CD14-positive monocyte (primary cell): ENCODE results near the gene MSANTD1. TPM values are rescaled to one million over a fixed set of nuclear protein-coding genes. Genes with fewer than 3 reads are reported as not detected.

Experiments used
- DNase-seq, 3 donors: peaks; one replicate each; pipeline ENCODE4 v3.0.0-alpha.2; 2011 to 2022
- H2AFZ ChIP-seq: 2 replicates; pipeline ENCODE4 v1.6.0; 2012; ENCODE audit warnings: mild to moderate bottlenecking, low read depth, low read length, inconsistent platforms; ENCODE audit not compliant: insufficient read depth, poor library complexity, severe bottlenecking
- H3K27ac ChIP-seq, 2 donors: 1 replicate in 1 of 2; 2 replicates in 1 of 2; pipeline ENCODE4 v1.5.1; 2012 to 2013; ENCODE audit warnings: low read length in 2 of 2, control low read depth in 1 of 2, inconsistent platforms in 1 of 2, low read depth in 1 of 2, mild to moderate bottlenecking in 1 of 2
- H3K27me3 ChIP-seq, 2 donors: one replicate each; pipeline versions ENCODE4 v1.6.0 to v1.6.1; 2011 to 2013; ENCODE audit warnings: low read length in 2 of 2; ENCODE audit not compliant: control insufficient read depth in 2 of 2, insufficient read depth in 2 of 2
- H3K36me3 ChIP-seq, 2 donors: replicated peaks in 1 of 2; 1 replicate in 1 of 2; 2 replicates in 1 of 2; pipeline versions ENCODE4 v1.5.1 to v1.6.1; 2012 to 2013; ENCODE audit warnings: low read length in 2 of 2, control low read depth in 1 of 2, inconsistent platforms in 1 of 2, mild to moderate bottlenecking in 1 of 2; ENCODE audit not compliant: insufficient read depth in 2 of 2, control insufficient read depth in 1 of 2
- H3K4me1 ChIP-seq, 2 donors: 1 replicate in 1 of 2; 2 replicates in 1 of 2; pipeline versions ENCODE4 v1.5.1 to v1.6.1; 2012 to 2013; ENCODE audit warnings: low read length in 2 of 2, control low read depth in 1 of 2, inconsistent platforms in 1 of 2, mild to moderate bottlenecking in 1 of 2, moderate library complexity in 1 of 2; ENCODE audit not compliant: insufficient read depth in 2 of 2, control insufficient read depth in 1 of 2
- H3K4me2 ChIP-seq: replicated peaks from 2 replicates; pipeline ENCODE3; 2012; ENCODE audit warnings: low read length, moderate library complexity, mild to moderate bottlenecking; ENCODE audit not compliant: poor library complexity, severe bottlenecking; ENCODE audit errors: extremely low read depth
- H3K4me3 ChIP-seq, 3 experiments: fragments of 200-600 bp in 1 of 3; sonication (generic) in 1 of 3; replicated peaks in 1 of 3; 1 replicate in 2 of 3; 2 replicates in 1 of 3; pipeline ENCODE4 v1.5.1; 2011 to 2013; ENCODE audit warnings: low read length in 3 of 3, mild to moderate bottlenecking in 3 of 3, control low read depth in 2 of 3, low read depth in 2 of 3, inconsistent platforms in 1 of 3, moderate library complexity in 1 of 3
- H3K79me2 ChIP-seq: 2 replicates; pipeline ENCODE4 v1.6.0; 2012; ENCODE audit warnings: mild to moderate bottlenecking, control low read depth, inconsistent platforms, low read length, moderate library complexity; ENCODE audit not compliant: insufficient read depth
- H3K9ac ChIP-seq: 2 replicates; pipeline ENCODE4 v1.6.0; 2017; ENCODE audit warnings: low read length, mild to moderate bottlenecking; ENCODE audit not compliant: insufficient read depth, poor library complexity, severe bottlenecking
- H3K9me3 ChIP-seq, 2 donors: replicated peaks in 1 of 2; 1 replicate in 1 of 2; 2 replicates in 1 of 2; pipeline versions ENCODE4 v1.5.1 to v1.6.1; 2012 to 2013; ENCODE audit warnings: low read length in 2 of 2, control low read depth in 1 of 2; ENCODE audit not compliant: control insufficient read depth in 1 of 2, insufficient read depth in 1 of 2
- H4K20me1 ChIP-seq: 2 replicates; pipeline ENCODE4 v1.6.0; 2012; ENCODE audit warnings: mild to moderate bottlenecking, low read length, control low read depth, moderate library complexity; ENCODE audit not compliant: insufficient read depth
- H3K27ac Mint-ChIP-seq, 7 donors: one replicate each; pipeline ENCODE4 v1.8.0; 2020; ENCODE audit warnings: mild to moderate bottlenecking in 7 of 7, mixed read lengths in 7 of 7, moderate library complexity in 6 of 7, inconsistent platforms in 2 of 7
- H3K27me3 Mint-ChIP-seq, 3 donors: one replicate each; pipeline ENCODE4 v1.8.0; 2021 to 2022; ENCODE audit warnings: low read depth in 3 of 3, mild to moderate bottlenecking in 3 of 3, mixed read lengths in 3 of 3, moderate library complexity in 3 of 3, inconsistent platforms in 1 of 3
- H3K36me3 Mint-ChIP-seq, 2 donors: one replicate each; pipeline ENCODE4 v1.8.0; 2020; ENCODE audit warnings: mixed read lengths in 2 of 2, inconsistent platforms in 1 of 2, mild to moderate bottlenecking in 1 of 2
- H3K4me1 Mint-ChIP-seq: one replicate; pipeline ENCODE4 v1.8.0; 2020; ENCODE audit warnings: mild to moderate bottlenecking, mixed read lengths
- H3K4me3 Mint-ChIP-seq, 2 donors: one replicate each; pipeline ENCODE4 v1.8.0; 2020; ENCODE audit warnings: mild to moderate bottlenecking in 2 of 2, mixed read lengths in 2 of 2, moderate library complexity in 1 of 2
- H3K9me3 Mint-ChIP-seq, 7 donors: one replicate each; pipeline ENCODE4 v1.8.0; 2020 to 2022; ENCODE audit warnings: mixed read lengths in 7 of 7, mild to moderate bottlenecking in 6 of 7, moderate library complexity in 6 of 7, inconsistent platforms in 2 of 7
- CTCF ChIP-seq: fragments of 200-600 bp; IDR thresholded peaks from one replicate; pipeline ENCODE4 v1.8.0; 2022; ENCODE audit warnings: antibody characterized with exemption, mild to moderate bottlenecking
- WGBS: methylation state at CpG from one replicate; pipeline ENCODE4 v1.1.5; 2013; ENCODE audit warnings: missing lambda C conversion rate; ENCODE audit not compliant: insufficient coverage; 5-methylcytosine and 5-hydroxymethylcytosine counted together
- intact Hi-C, 2 donors: fragments of 100-400 bp; cut with micrococcal nuclease; formaldehyde crosslinking; loops; one replicate each; pipeline versions ENCODE4 v1.15.0 to v1.15.1; 2023
- polyA plus RNA-seq, 3 donors: library from polyadenylated mRNA; depleted of rRNA in 1 of 3; unstranded in 2 of 3; stranded (reverse) in 1 of 3; fragments of 300-500 nt in 2 of 3; fragments of >200 nt in 1 of 3; fragmentation: Illumina TruSeq in 2 of 3; gene quantifications; 1 replicate in 2 of 3; 2 replicates in 1 of 3; pipeline ENCODE4 v1.2.3, GENCODE V29; 2012 to 2021

MSANTD1 gene
- polyA plus RNA-seq, 3 donors, result 0.52 TPM; not detected in 2

DNA sequence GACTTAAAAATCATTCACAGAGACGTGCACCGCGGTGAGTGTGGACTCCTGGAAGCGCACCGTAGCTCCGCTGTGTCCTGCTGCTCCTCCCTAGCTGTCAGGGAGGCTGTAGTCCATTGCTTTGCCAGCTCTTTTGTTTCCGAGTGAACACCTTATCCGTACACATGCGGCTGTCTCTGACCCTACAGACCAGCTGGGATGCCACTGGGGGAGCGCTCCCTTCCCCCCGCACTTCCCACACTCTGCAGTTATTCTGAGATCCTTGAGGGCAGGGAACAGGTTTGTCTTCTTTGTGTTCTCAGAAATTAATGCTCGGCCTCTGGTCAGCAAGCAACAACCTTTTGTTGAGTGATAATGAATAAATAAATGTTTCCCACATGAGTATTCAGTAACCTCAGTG lies 33.7 kb upstream of the MSANTD1 start:
- H3K36me3 Mint-ChIP-seq, result peaks cover 89 to 91% of the 10 kb centered on the region in 2 donors
- no peak overlapping the region for H3K4me3 Mint-ChIP-seq
- WGBS, result 96% methylated on average over 10 of the region's 12 CpGs

GRCh38 chr4:3215733-3216132 lies 33.2 kb upstream of the MSANTD1 start:
- no peaks in the 10 kb centered on the region for H3K9me3 Mint-ChIP-seq
- Histone ChIP-seq H3K4me3 (no peak overlapping the region), H3K9me3 (no peaks in the 10 kb centered on the region), H3K9ac (no peak overlapping the region), H3K36me3 (peaks cover 89 to 99% of the 10 kb centered on the region in 2 donors), H3K4me1 (no peaks in the 10 kb centered on the region), H4K20me1 (no peaks in the 10 kb centered on the region), H3K27ac (no peak overlapping the region), H3K4me2 (no peak overlapping the region), H3K79me2 (no peaks in the 10 kb centered on the region), H2AFZ (no peak overlapping the region), H3K27me3 (no peaks in the 10 kb centered on the region)
- no peak for TF ChIP-seq CTCF
- H3K27me3 Mint-ChIP-seq, result no peaks in the 10 kb centered on the region
- H3K4me1 Mint-ChIP-seq, result peaks cover 4% of the 10 kb centered on the region
- 100% methylated on average over 1 of the region's 4 CpGs for WGBS
- H3K36me3 Mint-ChIP-seq, result peaks cover 89 to 91% of the 10 kb centered on the region in 2 donors
- intact Hi-C loops, result no loop called here
- no peak overlapping the region for H3K27ac Mint-ChIP-seq
- no peak overlapping the region for H3K4me3 Mint-ChIP-seq
- no peak for DNase-seq

More for the DNA sequence above, 33.7 kb upstream of the MSANTD1 start:
- H3K9me3 ChIP-seq, result no peaks in the 10 kb centered on the region
- no peak for TF ChIP-seq CTCF
- Mint-ChIP-seq H3K4me1 (peaks cover 4% of the 10 kb centered on the region), H3K27me3 (no peaks in the 10 kb centered on the region), H3K9me3 (no peaks in the 10 kb centered on the region), H3K27ac (peak overlapping the region in 1 of 7 donors; percentile 7)
- no peaks in the 10 kb centered on the region for H3K79me2 ChIP-seq
- no peaks in the 10 kb centered on the region for H4K20me1 ChIP-seq
- DNase-seq, result no peak
- H3K27ac ChIP-seq, result no peak overlapping the region
- no peaks in the 10 kb centered on the region for H3K4me1 ChIP-seq
- H3K36me3 ChIP-seq, result peaks cover 89 to 99% of the 10 kb centered on the region in 2 donors
- no peak overlapping the region for H3K4me3 ChIP-seq
- H2AFZ ChIP-seq, result no peak overlapping the region
- intact Hi-C loops, result no loop called here
- H3K9ac ChIP-seq, result no peak overlapping the region
- H3K4me2 ChIP-seq, result no peak overlapping the region
- no peaks in the 10 kb centered on the region for H3K27me3 ChIP-seq
